GM21825 (cell line): Measurements from ENCODE around the gene LRP11.
"Not testable (repeated sequence)": the region's sequence is repeated elsewhere in the genome, so short reads cannot be mapped to it uniquely, and the experiment has no call there.

Experiments
- ATAC-seq: cut with Tn5 transposase; IDR thresholded peaks from one replicate; pipeline ENCODE4 v1.9.1; 2021; ENCODE audit warnings: mild to moderate bottlenecking, moderate library complexity; ENCODE audit not compliant: unreplicated experiment

Gene LRP11

GRCh38 chr6:149897855-149898744 is 33.9 kb upstream of the LRP11 start, which contains the start of gene RAET1E:
TSS of gene RAET1E (minus strand) at chr6:149898113. CDS start at chr6:149890901, 7,212 bp downstream.
- ATAC-seq, result no peak

GRCh38 chr6:149897015-149897697 is 33.0 kb upstream of the LRP11 start:
- ATAC-seq, result no peak

GRCh38 chr6:149896491-149896890 is 32.3 kb upstream of the LRP11 start:
- ATAC-seq, result no peak

- ATAC-seq, result no peak
Observed at GRCh38 chr6:149895833-149896271, 31.7 kb upstream of the LRP11 start.

- ATAC-seq, result no peak
Observed at GRCh38 chr6:149895048-149895590, 31.0 kb upstream of the LRP11 start.

- not testable (repeated sequence) for ATAC-seq
Observed at GRCh38 chr6:149891864-149892263, 27.7 kb upstream of the LRP11 start.

GRCh38 chr6:149891259-149891658 is 27.1 kb upstream of the LRP11 start:
- ATAC-seq, result no peak

- ATAC-seq, result no peak
Observed at GRCh38 chr6:149890629-149891045, 26.5 kb upstream of the LRP11 start.

- no peak for ATAC-seq
Observed at GRCh38 chr6:149889326-149889725, 25.2 kb upstream of the LRP11 start.

- ATAC-seq, result no peak
Observed at GRCh38 chr6:149888659-149889058, 24.5 kb upstream of the LRP11 start.

GRCh38 chr6:149888093-149888492 is 23.9 kb upstream of the LRP11 start:
- ATAC-seq, result no peak

- ATAC-seq, result no peak
Observed at GRCh38 chr6:149887343-149887742, 23.2 kb upstream of the LRP11 start.

GRCh38 chr6:149885888-149886287 is 21.7 kb upstream of the LRP11 start:
- ATAC-seq, result no peak

GRCh38 chr6:149884617-149885016 is 20.5 kb upstream of the LRP11 start:
- no peak for ATAC-seq

GRCh38 chr6:149884215-149884614 is 20.1 kb upstream of the LRP11 start:
- ATAC-seq, result no peak

GRCh38 chr6:149881860-149882259 is 17.7 kb upstream of the LRP11 start:
- ATAC-seq, result no peak

GRCh38 chr6:149881066-149881766 is 17.1 kb upstream of the LRP11 start:
- ATAC-seq, result no peak

GRCh38 chr6:149877659-149878058 is 13.5 kb upstream of the LRP11 start:
- no peak for ATAC-seq

GRCh38 chr6:149876241-149876933 is 12.2 kb upstream of the LRP11 start:
- no peak for ATAC-seq

GRCh38 chr6:149872233-149872632 is 8.1 kb upstream of the LRP11 start:
- ATAC-seq, result no peak
